HepG2 (cell line): ENCODE results near the gene GLRX5. TPM values are rescaled to one million over a fixed set of nuclear protein-coding genes. Genes with fewer than 3 reads are reported as not detected.

ENCODE experiments used
- ARNT ChIP-seq: fragments of 450-650 bp; IDR thresholded peaks from 2 replicates; pipeline ENCODE4 v1.6.1; 2017
- GPBP1L1 ChIP-seq: sonication (generic); formaldehyde crosslinking; IDR thresholded peaks from 2 replicates; pipeline ENCODE4 v1.5.0; 2020; ENCODE audit warnings: mild to moderate bottlenecking, missing genetic modification reagents
- NFE2L2 ChIP-seq: fragments of 150-350 bp; IDR thresholded peaks from 2 replicates; pipeline ENCODE4 v1.6.1; 2014; ENCODE audit warnings: low read length
- PAXIP1 ChIP-seq: sonication (generic); formaldehyde crosslinking; conservative IDR thresholded peaks from 2 replicates; pipeline ENCODE4 v1.4.0; 2020; ENCODE audit warnings: mild to moderate bottlenecking, missing genetic modification reagents, moderate library complexity
- POLR2AphosphoS5 ChIP-seq: IDR thresholded peaks from 2 replicates; pipeline ENCODE4 v1.6.1; 2012; ENCODE audit warnings: low read depth, low read length
- RFX3 ChIP-seq: IDR thresholded peaks from 2 replicates; pipeline ENCODE4 v1.6.1; 2016; ENCODE audit warnings: missing biosample characterization, missing genetic modification reagents
- SP2 ChIP-seq: sonication (generic); formaldehyde crosslinking; IDR thresholded peaks from 2 replicates; pipeline ENCODE4 v1.5.1; 2020; ENCODE audit warnings: mild to moderate bottlenecking, missing genetic modification reagents
- TMF1 ChIP-seq: sonication (generic); formaldehyde crosslinking; IDR thresholded peaks from 2 replicates; pipeline ENCODE4 v1.8.1; 2022; ENCODE audit warnings: low read depth, missing genetic modification reagents
- ZMYM2 ChIP-seq: sonication (generic); formaldehyde crosslinking; IDR thresholded peaks from 2 replicates; pipeline ENCODE4 v1.8.0; 2022; ENCODE audit warnings: mild to moderate bottlenecking, missing genetic modification reagents
- ZNF292 ChIP-seq: sonication (generic); formaldehyde crosslinking; IDR thresholded peaks from 2 replicates; pipeline ENCODE4 v1.8.1; 2022; ENCODE audit warnings: mild to moderate bottlenecking, low read depth, missing genetic modification reagents, borderline replicate concordance
- ZNF749 ChIP-seq: sonication (generic); formaldehyde crosslinking; IDR thresholded peaks from 2 replicates; pipeline ENCODE4 v1.8.0; 2022; ENCODE audit warnings: mild to moderate bottlenecking, missing genetic modification reagents, moderate library complexity, borderline replicate concordance
- polyA plus RNA-seq, 8 experiments: library from polyadenylated mRNA; depleted of rRNA in 3 of 8; stranded (reverse) in 7 of 8; unstranded in 1 of 8; fragments of >200 nt; fragmentation: Illumina TruSeq in 4 of 8; extraction: Trizol in 4 of 8; gene quantifications; 2 replicates each; pipeline versions ENCODE4 v1.2.1 to v1.2.3, GENCODE V29; 2011 to 2016; ENCODE audit warnings: low read depth in 4 of 8, missing spikeins in 1 of 8, mixed read lengths in 1 of 8; ENCODE audit not compliant: insufficient read depth in 1 of 8
- total RNA-seq, 5 experiments: library from RNA; depleted of rRNA; stranded (reverse); fragments of >200 nt; fragmentation: Illumina TruSeq; extraction: Trizol; gene quantifications; 2 replicates each; pipeline ENCODE4 v1.2.3, GENCODE V29; 2016; ENCODE audit warnings: low read depth in 1 of 5
- TF ChIP-seq, protein P1 (sequence below): sonication (generic); formaldehyde crosslinking; IDR thresholded peaks from 2 replicates; pipeline ENCODE4 v1.8.0; 2022; ENCODE audit warnings: missing genetic modification reagents, mild to moderate bottlenecking, moderate library complexity, borderline replicate concordance

The GLRX5 gene
- total and polyA plus RNA-seq, 2 of the 13 experiments (the other 11 are each of a cell fraction or from before 2014, with no cell fraction given) = 122 to 146 TPM

GRCh38 chr14:95577067-95577800 is 42.4 kb downstream of the GLRX5 start (continued):
- TF ChIP-seq GPBP1L1 (CRISPR knock-in tag) = no peak
- TF ChIP-seq ZMYM2 (CRISPR knock-in tag) = no peak
- no peak for TF ChIP-seq ZNF749 (CRISPR knock-in tag)
- TF ChIP-seq ARNT = no peak
- TF ChIP-seq SP2 = no peak
- TF ChIP-seq POLR2AphosphoS5 = no peak
- TF ChIP-seq, protein P1, sequence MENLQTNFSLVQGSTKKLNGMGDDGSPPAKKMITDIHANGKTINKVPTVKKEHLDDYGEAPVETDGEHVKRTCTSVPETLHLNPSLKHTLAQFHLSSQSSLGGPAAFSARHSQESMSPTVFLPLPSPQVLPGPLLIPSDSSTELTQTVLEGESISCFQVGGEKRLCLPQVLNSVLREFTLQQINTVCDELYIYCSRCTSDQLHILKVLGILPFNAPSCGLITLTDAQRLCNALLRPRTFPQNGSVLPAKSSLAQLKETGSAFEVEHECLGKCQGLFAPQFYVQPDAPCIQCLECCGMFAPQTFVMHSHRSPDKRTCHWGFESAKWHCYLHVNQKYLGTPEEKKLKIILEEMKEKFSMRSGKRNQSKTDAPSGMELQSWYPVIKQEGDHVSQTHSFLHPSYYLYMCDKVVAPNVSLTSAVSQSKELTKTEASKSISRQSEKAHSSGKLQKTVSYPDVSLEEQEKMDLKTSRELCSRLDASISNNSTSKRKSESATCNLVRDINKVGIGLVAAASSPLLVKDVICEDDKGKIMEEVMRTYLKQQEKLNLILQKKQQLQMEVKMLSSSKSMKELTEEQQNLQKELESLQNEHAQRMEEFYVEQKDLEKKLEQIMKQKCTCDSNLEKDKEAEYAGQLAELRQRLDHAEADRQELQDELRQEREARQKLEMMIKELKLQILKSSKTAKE (CRISPR knock-in tag) = no peak
- no peak for TF ChIP-seq NFE2L2
- TF ChIP-seq TMF1 (CRISPR knock-in tag) = no peak
- TF ChIP-seq ZNF292 (CRISPR knock-in tag) = no peak
- TF ChIP-seq PAXIP1 = no peak
- TF ChIP-seq RFX3 (CRISPR knock-in tag) = no peak
- TF ChIP-seq, all 625 proteins: peak for 0
